ENCODE data around the gene FRMD3.
"Not testable (repeated sequence)": the region's sequence is repeated elsewhere in the genome, so short reads cannot be mapped to it uniquely, and the experiment has no call there.

Gene FRMD3

DNA sequence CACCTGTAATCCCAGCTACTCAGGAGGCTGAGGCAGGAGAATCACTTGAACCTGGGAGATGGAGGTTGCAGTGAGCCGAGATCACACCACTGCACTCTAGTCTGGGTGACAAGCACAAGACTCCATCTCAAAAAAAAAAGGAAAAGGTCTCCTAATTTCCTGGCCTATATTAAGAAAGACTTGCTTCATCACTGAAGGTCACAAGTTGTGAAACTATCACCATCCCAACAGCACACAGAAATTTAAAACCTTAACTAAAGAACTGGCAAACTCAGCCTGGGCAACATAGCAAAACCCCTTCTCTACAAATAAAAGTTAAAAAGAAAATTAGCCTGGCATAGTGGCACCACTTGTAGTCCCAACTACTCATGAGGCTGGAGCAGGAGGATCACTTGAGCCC lies 17.2 kb downstream of the FRMD3 start:
- Histone ChIP-seq H3K4me1 (ENCODE audit: insufficient read depth, low read length) (no peaks in the 10 kb centered on the region), H3K4me3 (ENCODE audit: low read length) (no peak overlapping the region), H3K27ac (ENCODE audit: low read length) (no peak overlapping the region), H3K9ac (ENCODE audit: low read depth, low read length) (no peak overlapping the region), H3K36me3 (ENCODE audit: insufficient read depth, low read depth, low read length) (no peaks in the 10 kb centered on the region), H3K9me3 (ENCODE audit: insufficient read depth, low read depth, low read length) (no peaks in the 10 kb centered on the region), H3K27me3 (ENCODE audit: insufficient read depth, low read length) (no peaks in the 10 kb centered on the region)

DNA sequence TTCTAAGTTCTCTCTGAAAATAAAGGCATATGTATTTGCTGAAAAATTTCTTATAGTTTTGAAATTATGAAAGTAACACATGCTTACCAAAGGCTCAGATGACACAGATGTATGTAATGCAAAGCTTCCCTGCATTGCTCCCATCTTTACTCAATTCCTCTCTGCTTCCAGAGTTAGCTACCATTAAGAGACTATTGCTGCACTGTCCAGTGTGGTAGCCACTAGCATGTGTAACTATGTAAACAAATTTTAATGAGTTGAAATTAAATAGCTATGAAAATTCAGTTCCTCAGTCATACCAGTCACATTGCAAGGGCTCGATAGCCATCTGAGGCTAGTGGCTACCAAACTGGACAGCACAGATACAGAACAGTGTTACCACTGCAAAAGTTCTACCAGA lies 17.9 kb downstream of the FRMD3 start:
- Histone ChIP-seq H3K27me3 (ENCODE audit: insufficient read depth, low read length) (no peaks in the 10 kb centered on the region), H3K4me3 (ENCODE audit: low read length) (no peak overlapping the region), H3K9ac (ENCODE audit: low read depth, low read length) (no peak overlapping the region), H3K36me3 (ENCODE audit: insufficient read depth, low read depth, low read length) (no peaks in the 10 kb centered on the region), H3K27ac (ENCODE audit: low read length) (no peak overlapping the region), H3K9me3 (ENCODE audit: insufficient read depth, low read depth, low read length) (no peaks in the 10 kb centered on the region), H3K4me1 (ENCODE audit: insufficient read depth, low read length) (no peaks in the 10 kb centered on the region)

DNA sequence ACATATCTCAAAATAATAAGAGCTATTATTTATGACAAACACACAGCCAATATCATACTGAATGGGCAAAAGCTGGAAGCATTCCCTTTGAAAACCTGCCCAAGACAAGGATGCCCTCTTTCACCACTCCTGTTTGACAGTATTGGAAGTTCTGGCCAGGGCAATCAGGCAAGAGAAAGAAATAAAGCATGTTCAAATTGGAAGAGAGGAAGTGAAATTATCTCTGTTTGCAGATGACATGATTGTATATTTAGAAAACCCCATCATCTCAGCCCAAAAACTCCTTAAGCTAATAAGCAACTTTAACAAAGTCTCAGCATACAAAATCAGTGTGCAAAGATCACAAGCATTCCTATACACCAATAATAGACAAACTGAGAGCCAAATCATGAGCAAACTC lies 20.2 kb downstream of the FRMD3 start:
- H3K9me3 ChIP-seq (ENCODE audit: insufficient read depth, low read depth, low read length); H3K27me3 ChIP-seq (ENCODE audit: insufficient read depth, low read length); H3K4me1 ChIP-seq (ENCODE audit: insufficient read depth, low read length); H3K9ac ChIP-seq (ENCODE audit: low read depth, low read length); H3K4me3 ChIP-seq (ENCODE audit: low read length); H3K36me3 ChIP-seq (ENCODE audit: insufficient read depth, low read depth, low read length); H3K27ac ChIP-seq (ENCODE audit: low read length): not testable (repeated sequence)

- Histone ChIP-seq H3K27ac (ENCODE audit: low read length) (no peak overlapping the region), H3K4me1 (ENCODE audit: insufficient read depth, low read length) (no peaks in the 10 kb centered on the region), H3K4me3 (ENCODE audit: low read length) (no peak overlapping the region), H3K27me3 (ENCODE audit: insufficient read depth, low read length) (no peaks in the 10 kb centered on the region), H3K9ac (ENCODE audit: low read depth, low read length) (no peak overlapping the region), H3K9me3 (ENCODE audit: insufficient read depth, low read depth, low read length) (no peaks in the 10 kb centered on the region), H3K36me3 (ENCODE audit: insufficient read depth, low read depth, low read length) (no peaks in the 10 kb centered on the region)
Observed at GRCh38 chr9:83514767-83515166, 23.4 kb downstream of the FRMD3 start.

- Histone ChIP-seq H3K4me1 (ENCODE audit: insufficient read depth, low read length) (no peaks in the 10 kb centered on the region), H3K4me3 (ENCODE audit: low read length) (no peak overlapping the region), H3K9ac (ENCODE audit: low read depth, low read length) (no peak overlapping the region), H3K27me3 (ENCODE audit: insufficient read depth, low read length) (no peaks in the 10 kb centered on the region), H3K9me3 (ENCODE audit: insufficient read depth, low read depth, low read length) (no peaks in the 10 kb centered on the region), H3K27ac (ENCODE audit: low read length) (no peak overlapping the region), H3K36me3 (ENCODE audit: insufficient read depth, low read depth, low read length) (no peaks in the 10 kb centered on the region)
Observed at GRCh38 chr9:83512621-83513020, 25.6 kb downstream of the FRMD3 start.

GRCh38 chr9:83511051-83511450 lies 27.1 kb downstream of the FRMD3 start:
- Histone ChIP-seq H3K9ac (ENCODE audit: low read depth, low read length) (no peak overlapping the region), H3K36me3 (ENCODE audit: insufficient read depth, low read depth, low read length) (no peaks in the 10 kb centered on the region), H3K27me3 (ENCODE audit: insufficient read depth, low read length) (no peaks in the 10 kb centered on the region), H3K4me1 (ENCODE audit: insufficient read depth, low read length) (no peaks in the 10 kb centered on the region), H3K4me3 (ENCODE audit: low read length) (no peak overlapping the region), H3K9me3 (ENCODE audit: insufficient read depth, low read depth, low read length) (no peaks in the 10 kb centered on the region), H3K27ac (ENCODE audit: low read length) (no peak overlapping the region)

DNA sequence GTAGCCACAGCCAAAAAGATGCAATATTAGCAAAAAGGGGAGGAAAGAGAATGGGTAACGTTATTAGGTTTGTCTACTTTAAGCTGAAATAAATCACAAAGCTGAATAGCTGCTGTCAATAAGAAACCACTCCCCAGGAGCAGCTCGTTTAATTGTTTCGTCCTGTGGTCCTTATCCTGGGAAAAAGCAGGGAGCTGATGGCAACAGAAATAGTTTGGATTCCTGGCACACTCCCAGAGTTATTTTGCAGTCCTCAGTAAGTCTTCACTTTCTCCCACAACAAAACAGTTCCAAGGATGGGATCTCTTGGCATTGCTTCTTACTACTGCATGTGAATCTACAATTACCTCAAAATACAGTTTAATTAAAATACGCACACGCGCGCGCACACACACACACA lies 28.8 kb downstream of the FRMD3 start:
- H3K36me3 ChIP-seq (ENCODE audit: insufficient read depth, low read depth, low read length) = no peaks in the 10 kb centered on the region
- no peaks in the 10 kb centered on the region for H3K27me3 ChIP-seq (ENCODE audit: insufficient read depth, low read length)
- no peaks in the 10 kb centered on the region for H3K4me1 ChIP-seq (ENCODE audit: insufficient read depth, low read length)
- no peak overlapping the region for H3K9ac ChIP-seq (ENCODE audit: low read depth, low read length)
- H3K27ac ChIP-seq (ENCODE audit: low read length) = no peak overlapping the region
- no peak overlapping the region for H3K4me3 ChIP-seq (ENCODE audit: low read length)
- H3K9me3 ChIP-seq (ENCODE audit: insufficient read depth, low read depth, low read length) = no peaks in the 10 kb centered on the region

GRCh38 chr9:83508067-83508466 lies 30.1 kb downstream of the FRMD3 start:
- Histone ChIP-seq H3K4me3 (ENCODE audit: low read length) (no peak overlapping the region), H3K9me3 (ENCODE audit: insufficient read depth, low read depth, low read length) (no peaks in the 10 kb centered on the region), H3K9ac (ENCODE audit: low read depth, low read length) (no peak overlapping the region), H3K4me1 (ENCODE audit: insufficient read depth, low read length) (no peaks in the 10 kb centered on the region), H3K36me3 (ENCODE audit: insufficient read depth, low read depth, low read length) (no peaks in the 10 kb centered on the region), H3K27me3 (ENCODE audit: insufficient read depth, low read length) (no peaks in the 10 kb centered on the region), H3K27ac (ENCODE audit: low read length) (no peak overlapping the region)

- Histone ChIP-seq H3K27ac (ENCODE audit: low read length) (no peak overlapping the region), H3K9me3 (ENCODE audit: insufficient read depth, low read depth, low read length) (no peaks in the 10 kb centered on the region), H3K27me3 (ENCODE audit: insufficient read depth, low read length) (no peaks in the 10 kb centered on the region), H3K4me1 (ENCODE audit: insufficient read depth, low read length) (no peaks in the 10 kb centered on the region), H3K36me3 (ENCODE audit: insufficient read depth, low read depth, low read length) (no peaks in the 10 kb centered on the region), H3K9ac (ENCODE audit: low read depth, low read length) (no peak overlapping the region), H3K4me3 (ENCODE audit: low read length) (no peak overlapping the region)
Observed at GRCh38 chr9:83505282-83505681, 32.9 kb downstream of the FRMD3 start.

DNA sequence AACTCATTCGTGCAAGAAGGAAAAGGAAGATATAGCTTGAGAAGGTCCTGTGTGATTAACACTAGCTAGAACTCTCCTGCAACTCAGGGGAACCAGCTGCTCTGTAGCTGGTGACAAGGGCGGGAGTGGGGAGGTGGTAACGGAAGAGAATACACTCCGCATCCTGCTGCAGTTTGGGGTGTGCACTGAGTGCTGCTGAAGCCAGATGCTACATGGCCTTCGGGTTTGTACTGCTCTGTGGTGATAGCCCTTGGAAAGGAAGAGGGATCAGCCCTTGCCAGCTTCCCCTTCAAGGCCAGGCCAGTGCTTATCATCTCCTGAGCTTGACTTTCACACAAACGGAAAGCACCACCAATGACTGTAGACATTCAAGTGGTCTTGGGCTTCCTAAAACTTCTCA lies 34.3 kb downstream of the FRMD3 start:
- no peak overlapping the region for H3K9ac ChIP-seq (ENCODE audit: low read depth, low read length)
- no peak overlapping the region for H3K4me3 ChIP-seq (ENCODE audit: low read length)
- H3K36me3 ChIP-seq (ENCODE audit: insufficient read depth, low read depth, low read length) = no peaks in the 10 kb centered on the region
- no peaks in the 10 kb centered on the region for H3K27me3 ChIP-seq (ENCODE audit: insufficient read depth, low read length)
- H3K9me3 ChIP-seq (ENCODE audit: insufficient read depth, low read depth, low read length) = no peaks in the 10 kb centered on the region
- no peak overlapping the region for H3K27ac ChIP-seq (ENCODE audit: low read length)
- H3K4me1 ChIP-seq (ENCODE audit: insufficient read depth, low read length) = no peaks in the 10 kb centered on the region

DNA sequence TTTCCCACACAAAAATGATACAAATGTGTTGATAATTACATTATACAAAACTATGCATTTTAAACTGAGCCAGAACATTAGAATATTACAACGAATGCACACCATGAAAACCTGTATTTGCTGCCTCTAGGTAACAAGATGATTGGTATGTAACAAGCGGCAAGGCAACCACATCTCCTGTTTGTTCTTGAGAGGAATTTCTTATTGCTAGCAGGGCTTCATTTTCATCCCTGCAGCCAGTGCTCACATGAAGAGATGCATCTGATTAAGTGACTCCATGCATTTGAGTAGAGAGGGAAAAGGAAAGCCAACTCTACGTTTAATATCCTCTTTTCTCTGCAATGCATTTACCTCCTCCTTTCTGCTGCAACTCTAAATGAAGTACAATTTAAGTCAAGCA lies 36.6 kb downstream of the FRMD3 start:
- Histone ChIP-seq H3K27me3 (ENCODE audit: insufficient read depth, low read length) (no peaks in the 10 kb centered on the region), H3K4me1 (ENCODE audit: insufficient read depth, low read length) (no peaks in the 10 kb centered on the region), H3K27ac (ENCODE audit: low read length) (no peak overlapping the region), H3K9ac (ENCODE audit: low read depth, low read length) (no peak overlapping the region), H3K4me3 (ENCODE audit: low read length) (no peak overlapping the region), H3K9me3 (ENCODE audit: insufficient read depth, low read depth, low read length) (no peaks in the 10 kb centered on the region), H3K36me3 (ENCODE audit: insufficient read depth, low read depth, low read length) (no peaks in the 10 kb centered on the region)

DNA sequence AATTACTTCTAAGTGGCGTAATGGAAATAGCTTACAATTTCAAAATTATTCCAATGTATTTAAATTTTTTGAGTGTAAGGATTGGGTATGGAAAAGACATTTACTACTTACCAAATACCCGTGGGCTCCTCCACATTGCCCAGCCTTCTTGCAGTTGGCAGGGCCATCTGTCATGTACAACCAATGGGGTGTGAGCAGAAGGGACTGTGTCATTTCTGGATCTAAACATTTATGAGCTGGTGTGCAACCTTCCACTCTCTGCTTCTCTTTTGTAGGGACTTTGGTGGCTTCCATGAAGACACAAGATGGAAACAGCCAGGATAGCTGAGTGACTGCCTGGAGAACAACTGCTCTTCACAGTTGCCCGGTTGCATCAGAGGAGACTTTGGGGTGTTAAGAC lies 40.8 kb downstream of the FRMD3 start:
- Histone ChIP-seq H3K4me1 (ENCODE audit: insufficient read depth, low read length) (no peaks in the 10 kb centered on the region), H3K9ac (ENCODE audit: low read depth, low read length) (no peak overlapping the region), H3K9me3 (ENCODE audit: insufficient read depth, low read depth, low read length) (no peaks in the 10 kb centered on the region), H3K4me3 (ENCODE audit: low read length) (no peak overlapping the region), H3K36me3 (ENCODE audit: insufficient read depth, low read depth, low read length) (no peaks in the 10 kb centered on the region), H3K27me3 (ENCODE audit: insufficient read depth, low read length) (no peaks in the 10 kb centered on the region), H3K27ac (ENCODE audit: low read length) (no peak overlapping the region)

DNA sequence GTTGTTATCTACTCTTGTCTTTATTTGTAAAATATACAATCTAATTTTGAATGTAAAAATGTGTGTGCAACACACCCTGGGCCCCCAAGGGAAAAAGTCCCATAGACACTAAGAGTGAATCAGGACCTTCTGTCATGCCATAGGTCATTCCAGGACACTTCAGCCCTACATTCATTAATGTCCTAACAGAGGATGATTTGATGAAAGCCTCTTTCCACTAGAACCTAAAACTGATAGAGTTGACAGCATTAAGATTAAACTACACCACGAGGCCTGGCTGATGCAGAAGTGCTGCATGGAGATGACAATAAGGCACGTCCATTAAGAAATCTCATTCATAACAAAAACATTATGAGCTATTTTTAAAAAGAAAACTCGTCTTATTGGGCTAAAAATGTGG lies 46.2 kb downstream of the FRMD3 start:
- H3K27me3 ChIP-seq (ENCODE audit: insufficient read depth, low read length) = no peaks in the 10 kb centered on the region
- no peak overlapping the region for H3K4me3 ChIP-seq (ENCODE audit: low read length)
- no peak overlapping the region for H3K9ac ChIP-seq (ENCODE audit: low read depth, low read length)
- H3K4me1 ChIP-seq (ENCODE audit: insufficient read depth, low read length) = no peaks in the 10 kb centered on the region
- H3K9me3 ChIP-seq (ENCODE audit: insufficient read depth, low read depth, low read length) = no peaks in the 10 kb centered on the region
- no peaks in the 10 kb centered on the region for H3K36me3 ChIP-seq (ENCODE audit: insufficient read depth, low read depth, low read length)
- H3K27ac ChIP-seq (ENCODE audit: low read length) = no peak overlapping the region

Data from iPS-20b (cell line).